Esophagus squamous epithelium (tissue), 4 donors: Measurements from ENCODE around the gene DNAJC24.

Source experiments
- POLR2A ChIP-seq, 4 donors: fragments of 450-650 bp; IDR thresholded peaks; one replicate each; pipeline ENCODE4 v1.6.1; 2017; ENCODE audit warnings: antibody characterized with exemption in 4 of 4, mild to moderate bottlenecking in 4 of 4, moderate library complexity in 3 of 4
- TF ChIP-seq, protein P1 (sequence below), 6 experiments: fragments of 450-650 bp in 4 of 6; fragments of 200-600 bp in 2 of 6; sonication (generic) in 2 of 6; IDR thresholded peaks; one replicate each; pipeline ENCODE4 v1.5.1; 2016 to 2019; ENCODE audit warnings: antibody characterized with exemption in 6 of 6, mild to moderate bottlenecking in 4 of 6, moderate library complexity in 4 of 6

DNA sequence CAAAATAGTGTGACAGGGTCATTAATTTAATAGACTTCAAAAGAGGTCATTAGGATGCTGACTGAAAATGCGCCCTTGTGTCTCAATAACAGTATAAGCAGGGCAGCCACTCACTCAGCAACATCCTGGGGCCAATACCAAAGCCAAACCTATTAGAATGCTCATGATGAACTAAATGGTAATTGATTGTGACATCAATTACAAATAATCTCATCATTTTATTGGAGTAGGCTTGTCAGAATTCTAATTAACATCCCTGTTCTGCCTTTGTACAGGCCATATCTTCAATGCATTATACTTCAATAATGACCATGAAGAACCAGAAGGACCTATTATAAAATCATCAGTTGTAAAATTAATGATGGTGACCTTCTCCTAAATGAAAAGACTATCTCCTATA is 64.2 kb downstream of the DNAJC24 start:
- no peak for TF ChIP-seq POLR2A (IDR thresholded peaks at IDR 0.05)
- TF ChIP-seq, protein P1, sequence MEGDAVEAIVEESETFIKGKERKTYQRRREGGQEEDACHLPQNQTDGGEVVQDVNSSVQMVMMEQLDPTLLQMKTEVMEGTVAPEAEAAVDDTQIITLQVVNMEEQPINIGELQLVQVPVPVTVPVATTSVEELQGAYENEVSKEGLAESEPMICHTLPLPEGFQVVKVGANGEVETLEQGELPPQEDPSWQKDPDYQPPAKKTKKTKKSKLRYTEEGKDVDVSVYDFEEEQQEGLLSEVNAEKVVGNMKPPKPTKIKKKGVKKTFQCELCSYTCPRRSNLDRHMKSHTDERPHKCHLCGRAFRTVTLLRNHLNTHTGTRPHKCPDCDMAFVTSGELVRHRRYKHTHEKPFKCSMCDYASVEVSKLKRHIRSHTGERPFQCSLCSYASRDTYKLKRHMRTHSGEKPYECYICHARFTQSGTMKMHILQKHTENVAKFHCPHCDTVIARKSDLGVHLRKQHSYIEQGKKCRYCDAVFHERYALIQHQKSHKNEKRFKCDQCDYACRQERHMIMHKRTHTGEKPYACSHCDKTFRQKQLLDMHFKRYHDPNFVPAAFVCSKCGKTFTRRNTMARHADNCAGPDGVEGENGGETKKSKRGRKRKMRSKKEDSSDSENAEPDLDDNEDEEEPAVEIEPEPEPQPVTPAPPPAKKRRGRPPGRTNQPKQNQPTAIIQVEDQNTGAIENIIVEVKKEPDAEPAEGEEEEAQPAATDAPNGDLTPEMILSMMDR (IDR thresholded peaks at IDR 0.05), result no peak
